ENCODE data around the gene LTB4R2.
"Not testable (repeated sequence)": the region's sequence is repeated elsewhere in the genome, so short reads cannot be mapped to it uniquely, and the experiment has no call there.

Gene LTB4R2

DNA sequence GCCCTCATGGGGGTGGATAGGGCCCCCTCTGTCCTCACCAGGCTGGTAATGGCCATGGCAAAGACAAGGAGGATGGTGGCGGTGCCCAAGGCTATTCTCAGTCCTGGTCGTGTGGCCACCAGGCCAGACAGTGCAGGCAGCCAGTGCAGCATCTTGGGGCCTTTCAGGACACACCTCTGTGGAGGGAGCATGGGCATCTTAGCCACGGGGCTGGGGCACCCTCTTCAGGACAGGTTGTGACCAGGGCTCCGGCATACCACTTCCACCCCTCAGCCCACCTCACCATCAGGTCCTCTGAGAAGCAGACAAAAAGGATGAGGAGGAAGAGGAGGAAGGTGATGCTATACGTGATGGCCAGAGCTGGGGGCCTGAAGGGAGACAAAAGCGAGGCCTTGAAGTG, 14.1 kb downstream of the LTB4R2 start:
- TF ChIP-seq, protein P1, sequence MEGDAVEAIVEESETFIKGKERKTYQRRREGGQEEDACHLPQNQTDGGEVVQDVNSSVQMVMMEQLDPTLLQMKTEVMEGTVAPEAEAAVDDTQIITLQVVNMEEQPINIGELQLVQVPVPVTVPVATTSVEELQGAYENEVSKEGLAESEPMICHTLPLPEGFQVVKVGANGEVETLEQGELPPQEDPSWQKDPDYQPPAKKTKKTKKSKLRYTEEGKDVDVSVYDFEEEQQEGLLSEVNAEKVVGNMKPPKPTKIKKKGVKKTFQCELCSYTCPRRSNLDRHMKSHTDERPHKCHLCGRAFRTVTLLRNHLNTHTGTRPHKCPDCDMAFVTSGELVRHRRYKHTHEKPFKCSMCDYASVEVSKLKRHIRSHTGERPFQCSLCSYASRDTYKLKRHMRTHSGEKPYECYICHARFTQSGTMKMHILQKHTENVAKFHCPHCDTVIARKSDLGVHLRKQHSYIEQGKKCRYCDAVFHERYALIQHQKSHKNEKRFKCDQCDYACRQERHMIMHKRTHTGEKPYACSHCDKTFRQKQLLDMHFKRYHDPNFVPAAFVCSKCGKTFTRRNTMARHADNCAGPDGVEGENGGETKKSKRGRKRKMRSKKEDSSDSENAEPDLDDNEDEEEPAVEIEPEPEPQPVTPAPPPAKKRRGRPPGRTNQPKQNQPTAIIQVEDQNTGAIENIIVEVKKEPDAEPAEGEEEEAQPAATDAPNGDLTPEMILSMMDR (IDR thresholded peaks at IDR 0.05) = no peak
- TF ChIP-seq ZFX (IDR thresholded peaks at IDR 0.05; ENCODE audit: borderline replicate concordance) = no peak
- H3K27ac ChIP-seq = no peak overlapping the region

GRCh38 chr14:24325041-24325530, 15.1 kb downstream of the LTB4R2 start:
- no peak overlapping the region for H3K27ac ChIP-seq
- TF ChIP-seq ZFX (IDR thresholded peaks at IDR 0.05; ENCODE audit: borderline replicate concordance) = no peak
- TF ChIP-seq, protein P1 (IDR thresholded peaks at IDR 0.05) = no peak

DNA sequence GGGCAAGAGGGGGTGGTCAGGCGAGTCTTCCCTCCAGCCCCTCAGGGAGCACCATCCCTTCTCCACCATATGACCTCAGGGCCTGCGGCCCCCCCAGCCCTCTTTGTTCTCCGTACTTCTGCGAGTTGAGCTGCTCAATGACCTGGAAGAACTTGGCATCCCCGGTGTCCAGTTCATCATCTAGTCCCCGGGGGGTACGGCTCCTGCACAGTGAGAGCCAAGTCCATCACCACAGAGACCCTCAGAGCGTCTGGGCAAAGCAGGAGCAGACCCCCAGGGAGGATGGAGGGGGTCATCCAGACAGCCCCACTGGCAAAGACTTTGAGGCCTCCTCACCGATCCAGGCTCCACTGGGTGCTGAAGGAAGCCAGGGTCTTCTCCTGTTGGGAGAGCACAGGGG, 16.0 kb downstream of the LTB4R2 start:
- TF ChIP-seq, protein P1 (IDR thresholded peaks at IDR 0.05) = no peak
- no peak for TF ChIP-seq ZFX (IDR thresholded peaks at IDR 0.05; ENCODE audit: borderline replicate concordance)
- no peak overlapping the region for H3K27ac ChIP-seq

GRCh38 chr14:24327303-24327702, 17.4 kb downstream of the LTB4R2 start:
- TF ChIP-seq ZFX (IDR thresholded peaks at IDR 0.05; ENCODE audit: borderline replicate concordance) = no peak
- TF ChIP-seq, protein P1 (IDR thresholded peaks at IDR 0.05) = no peak
- H3K27ac ChIP-seq = no peak overlapping the region

DNA sequence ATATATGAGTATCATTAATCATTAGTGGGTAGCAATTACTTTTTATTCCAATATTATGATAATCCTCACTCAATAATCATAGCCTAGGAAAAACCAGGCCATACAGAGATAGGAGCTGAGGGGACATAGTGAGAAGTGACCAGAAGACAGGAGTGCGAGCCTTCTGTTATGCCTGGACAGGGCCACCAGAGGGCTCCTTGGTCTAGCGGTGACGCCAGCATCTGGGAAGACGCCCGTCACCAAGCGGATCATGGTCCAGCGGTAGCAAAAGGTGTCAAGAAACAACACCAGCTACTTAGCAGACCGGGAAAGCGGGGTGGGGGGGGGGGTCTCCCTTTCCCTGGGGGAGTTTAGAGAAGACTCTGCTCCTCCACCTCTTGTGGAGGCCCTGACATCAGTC, 18.0 kb downstream of the LTB4R2 start:
- TF ChIP-seq, protein P1 (IDR thresholded peaks at IDR 0.05) = peak; percentile 75
- not testable (repeated sequence) for H3K27ac ChIP-seq

- H3K27ac ChIP-seq = no peak overlapping the region
- no peak for TF ChIP-seq ZFX (IDR thresholded peaks at IDR 0.05; ENCODE audit: borderline replicate concordance)
- TF ChIP-seq, protein P1 (IDR thresholded peaks at IDR 0.05) = no peak
These were observed 19.2 kb downstream of the LTB4R2 start for GRCh38 chr14:24329073-24329663.

GRCh38 chr14:24329736-24330135, 19.8 kb downstream of the LTB4R2 start:
- TF ChIP-seq ZFX (IDR thresholded peaks at IDR 0.05; ENCODE audit: borderline replicate concordance) = no peak
- TF ChIP-seq, protein P1 (IDR thresholded peaks at IDR 0.05) = no peak
- H3K27ac ChIP-seq = no peak overlapping the region

Measured in 22Rv1 (cell line).